Daoy (cell line): Measurements from ENCODE around the gene PCNT. TPM values are rescaled to one million over a fixed set of nuclear protein-coding genes. Genes with fewer than 3 reads are reported as not detected.
"Not testable (repeated sequence)": the region's sequence is repeated elsewhere in the genome, so short reads cannot be mapped to it uniquely, and the experiment has no call there.

Source experiments
- DNase-seq: peaks from one replicate; pipeline ENCODE4 v3.0.0-alpha.2; 2015; ENCODE audit warnings: low read depth
- total RNA-seq: library from RNA; depleted of rRNA; stranded (reverse); fragments of >200 nt; shearing (Covaris generic); gene quantifications from 2 replicates; pipeline ENCODE4 v1.2.3, GENCODE V29; 2014

The PCNT gene
- total RNA-seq, 1 experiment from 2014 or later = 20.4 TPM

DNA sequence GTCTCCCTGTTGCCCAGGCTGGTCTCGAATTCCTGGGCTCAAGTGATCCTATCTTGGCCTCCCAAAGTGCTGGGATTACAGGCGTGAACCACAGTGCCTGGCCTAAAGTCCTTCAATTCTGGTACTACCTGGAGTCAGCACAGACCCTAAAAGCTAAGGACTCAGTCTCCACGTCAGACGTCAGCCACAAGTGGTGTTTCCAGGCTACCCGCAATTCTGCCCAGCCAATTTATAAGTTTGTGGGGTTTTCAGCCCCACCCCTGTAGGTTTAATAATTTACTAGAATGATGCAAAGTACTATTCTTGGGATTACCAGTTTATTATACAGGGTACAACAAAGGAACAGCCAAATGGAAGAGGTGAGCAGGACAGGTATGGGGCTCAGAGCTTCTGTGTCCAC lies 124.2 kb downstream of the PCNT start:
- no peak for DNase-seq

DNA sequence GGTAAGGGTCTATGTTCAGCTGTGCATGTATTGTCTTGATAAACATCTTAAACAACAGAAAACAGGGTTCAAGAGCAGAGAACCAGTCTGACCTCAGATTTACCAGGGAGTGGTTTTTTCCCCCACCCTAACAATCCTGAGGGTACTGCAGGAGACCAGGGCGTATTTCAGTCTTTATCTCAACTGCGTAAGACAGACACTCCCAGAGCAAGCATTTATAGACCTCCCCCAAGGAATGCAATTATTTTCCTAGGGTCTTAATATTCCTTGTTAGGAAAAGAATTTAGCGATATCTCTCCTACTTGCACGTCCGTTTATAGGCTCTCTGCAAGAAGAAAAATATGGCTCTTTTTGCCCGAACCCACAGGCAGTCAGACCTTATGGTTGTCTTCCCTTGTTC lies 124.9 kb downstream of the PCNT start:
- not testable (repeated sequence) for DNase-seq

DNA sequence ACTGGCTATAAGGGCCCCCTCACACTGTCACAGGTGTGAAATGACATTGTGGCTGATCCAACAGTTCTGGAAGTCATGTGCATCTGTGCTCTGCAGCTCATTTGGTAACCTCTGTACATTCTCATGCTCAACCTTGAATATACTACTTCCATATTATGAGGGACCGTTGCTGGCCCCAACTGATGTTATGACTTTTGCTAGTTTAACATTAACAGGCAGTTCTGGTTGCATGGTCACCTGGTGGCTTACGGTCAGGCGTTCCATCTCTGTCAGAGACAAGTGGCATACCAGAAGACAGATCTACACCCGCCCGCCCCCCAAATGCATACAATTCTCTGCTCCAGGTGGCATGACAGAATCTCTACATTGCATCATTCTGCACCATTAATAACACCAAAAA lies 128.8 kb downstream of the PCNT start:
- DNase-seq = no peak

DNA sequence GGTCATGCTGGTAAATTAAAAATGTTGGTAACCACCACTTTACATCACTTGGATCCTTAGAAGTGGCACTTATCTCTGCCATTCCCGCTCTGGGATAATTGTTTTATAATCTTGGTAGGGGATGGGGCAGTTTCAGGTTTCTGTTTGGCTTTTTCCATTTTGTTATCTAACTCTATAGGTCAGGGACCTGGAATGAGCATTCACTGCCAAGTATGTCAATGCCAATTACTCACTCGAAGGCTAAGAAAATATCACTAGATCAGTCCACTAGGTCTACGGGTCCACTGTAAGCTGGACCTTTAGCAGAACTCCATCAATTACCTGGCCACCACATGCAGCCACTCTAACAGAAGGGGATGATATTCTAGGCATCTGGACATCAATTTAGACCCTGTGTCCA lies 130.2 kb downstream of the PCNT start:
- DNase-seq = no peak

DNA sequence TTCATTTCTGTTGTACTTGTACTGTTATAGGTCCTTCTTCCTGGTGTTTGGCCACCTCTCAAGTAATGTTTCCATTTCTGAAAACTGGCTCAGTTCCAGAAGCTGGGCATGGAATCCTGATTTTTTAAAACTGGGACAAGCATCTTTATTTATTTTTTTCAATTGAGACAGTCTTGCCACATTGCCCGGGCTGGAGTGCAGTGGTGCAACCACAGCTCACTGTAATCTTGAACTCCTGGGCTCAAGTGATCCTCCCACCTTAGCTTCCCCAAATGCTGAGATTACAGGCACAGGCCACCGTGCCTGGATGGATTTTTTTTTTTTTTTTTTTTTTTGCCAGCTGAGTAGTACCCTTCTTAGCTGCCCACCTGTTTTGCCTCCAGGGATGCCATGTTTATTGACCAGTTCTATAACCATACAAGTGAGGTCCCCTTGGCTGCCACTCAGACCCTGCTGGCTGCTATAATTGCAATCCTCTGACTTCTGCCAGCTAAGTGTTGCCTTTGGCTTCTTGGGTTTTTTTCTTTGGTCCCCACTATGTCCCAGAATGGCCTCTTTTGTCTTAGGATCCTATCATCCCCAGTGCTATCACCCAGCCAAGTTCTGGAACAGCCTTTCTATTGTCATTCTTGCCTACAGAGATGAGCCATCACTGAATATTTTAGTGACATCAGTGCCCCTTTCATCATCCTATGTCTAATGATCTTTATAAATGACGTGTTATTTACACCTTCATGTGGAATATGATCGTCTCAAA lies 130.9 kb downstream of the PCNT start:
- no peak for DNase-seq

DNA sequence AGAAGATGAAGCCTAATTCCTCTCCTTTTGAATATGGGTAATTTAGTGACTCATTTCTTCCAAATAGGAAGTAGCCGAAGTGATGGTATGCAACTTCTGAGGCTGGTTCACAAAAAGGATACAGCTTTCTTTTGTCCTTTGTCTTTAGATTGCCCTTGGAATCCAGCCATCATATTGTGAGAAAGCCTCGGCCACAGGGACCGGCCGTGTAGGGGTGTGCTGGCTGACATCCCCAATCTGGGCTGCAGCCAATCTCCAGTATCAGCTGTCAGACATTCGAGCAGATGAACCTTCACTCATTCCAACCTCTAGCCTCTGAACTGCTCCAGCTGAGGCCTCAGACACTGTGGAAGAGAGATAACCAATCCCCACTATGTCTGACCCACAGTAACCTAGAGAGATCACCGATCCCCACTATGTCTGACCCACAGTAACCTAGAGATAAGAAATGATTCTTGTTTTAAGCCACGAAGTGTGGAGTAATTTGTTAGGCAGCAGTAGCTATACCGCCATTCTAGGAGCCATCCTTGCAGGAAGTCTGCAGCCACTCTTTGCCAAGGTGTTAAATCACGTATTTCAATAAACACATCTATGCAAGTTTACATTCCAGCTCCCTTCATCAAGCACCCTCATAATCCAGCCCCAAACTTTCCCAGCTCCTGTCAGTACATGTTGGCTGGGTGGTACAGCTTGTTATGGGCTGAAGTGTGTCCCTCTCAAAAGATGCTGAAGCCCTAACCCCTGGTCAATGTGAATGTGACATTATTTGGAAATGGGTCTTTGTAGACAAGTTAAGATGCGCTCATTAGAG lies 131.8 kb downstream of the PCNT start:
- peak; percentile 51 for DNase-seq

DNA sequence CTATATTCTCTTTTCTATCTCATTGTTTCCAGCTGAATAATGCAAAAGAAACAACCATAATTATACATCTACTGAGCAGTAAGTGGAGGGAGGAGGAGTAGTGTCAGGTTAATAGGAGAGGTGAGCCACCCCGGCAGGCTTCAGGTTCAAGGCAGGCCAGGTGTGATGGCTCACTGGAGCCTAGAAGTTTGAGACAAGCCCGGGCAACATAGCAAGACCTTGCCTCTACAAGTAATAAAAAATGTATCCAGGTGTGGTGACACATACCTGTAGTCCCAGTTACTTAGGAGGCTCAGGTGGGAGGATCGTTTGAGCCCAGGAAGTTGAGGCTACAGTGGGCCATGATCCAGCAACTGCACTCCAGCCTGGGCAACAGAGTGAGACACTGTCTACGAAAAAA lies 132.8 kb downstream of the PCNT start:
- no peak for DNase-seq

DNA sequence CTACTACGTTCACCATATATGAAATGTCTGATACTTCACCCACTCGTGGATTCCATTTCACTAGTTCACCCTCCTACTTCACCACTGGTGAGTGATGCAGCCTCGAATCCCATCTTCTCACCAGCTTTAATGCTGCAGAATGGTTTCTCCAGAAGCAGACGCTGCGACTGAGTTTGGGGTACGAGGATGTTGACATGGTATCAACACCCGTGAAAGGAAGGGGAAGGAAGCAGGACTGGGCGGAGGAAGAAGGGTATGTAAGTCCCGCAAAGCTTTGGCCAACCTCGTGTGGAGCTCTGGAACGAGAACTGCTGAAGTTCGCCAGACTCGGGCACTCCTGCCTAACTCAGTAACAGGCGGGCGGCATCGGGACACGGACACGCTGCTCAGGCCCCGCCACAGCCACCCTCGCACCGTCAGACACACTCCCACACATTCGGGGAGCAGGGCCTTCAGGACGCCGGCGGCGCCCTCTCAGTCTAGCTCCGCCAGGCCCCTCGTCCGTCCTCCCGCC lies 133.9 kb downstream of the PCNT start:
- peak; percentile 56 for DNase-seq

DNA sequence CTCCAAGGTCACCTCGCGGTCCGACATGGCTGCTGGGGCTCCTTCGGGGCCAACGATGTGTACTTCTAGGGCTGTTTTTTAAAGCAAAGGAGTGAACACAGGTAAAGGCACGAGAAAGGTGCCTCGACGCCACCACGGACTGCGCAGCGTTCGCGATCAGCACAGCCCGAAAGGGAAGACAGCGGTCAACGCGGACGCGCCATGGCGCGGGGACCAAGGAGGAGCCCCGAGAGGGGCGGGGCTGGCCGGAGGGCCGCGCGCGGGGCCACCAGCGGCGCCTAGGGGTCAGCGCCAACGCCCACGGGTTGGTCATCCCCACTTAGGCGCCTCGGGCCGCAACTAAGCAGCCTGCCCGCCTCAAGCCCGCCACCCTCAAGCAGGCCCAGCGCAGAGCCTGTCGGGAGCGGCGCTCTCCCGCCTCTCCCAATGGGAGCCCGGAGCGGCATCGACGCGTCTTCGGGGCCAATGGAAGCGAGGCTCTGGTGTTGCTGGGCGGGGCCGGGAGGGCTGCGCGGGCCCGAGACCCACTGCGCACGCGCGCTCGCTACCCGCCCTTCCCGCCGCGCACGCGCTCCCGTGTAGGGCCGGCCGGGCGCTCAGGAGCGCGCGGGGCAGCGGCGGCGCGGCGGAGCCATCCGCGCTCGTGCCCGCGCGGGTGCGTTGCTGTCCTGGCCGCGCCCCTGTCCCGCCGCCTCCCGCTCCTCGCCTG lies 134.5 kb downstream of the PCNT start, which contains the start of gene DIP2A:
DIP2A (plus strand) TSS at position 577 of the 709 bp plus-strand sequence. CDS start 241 bp downstream, outside the sequence.
- DNase-seq = peak; percentile 99

DNA sequence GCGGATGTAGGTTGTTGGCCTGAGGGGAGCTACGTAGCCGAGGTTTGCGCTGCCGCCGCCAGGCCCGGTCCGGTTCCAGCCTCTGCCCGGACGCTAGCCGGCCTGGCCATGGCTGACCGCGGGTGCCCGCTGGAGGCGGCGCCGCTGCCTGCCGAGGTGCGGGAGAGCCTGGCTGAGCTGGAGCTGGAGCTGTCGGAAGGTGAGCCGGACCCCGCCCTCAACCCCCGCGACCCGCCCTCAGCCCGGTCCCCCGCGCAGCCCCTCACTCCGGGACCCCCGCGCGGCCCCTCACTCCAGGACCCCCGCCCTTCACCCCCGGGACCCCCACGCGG lies 135.0 kb downstream of the PCNT start:
- DNase-seq = no peak

DNA sequence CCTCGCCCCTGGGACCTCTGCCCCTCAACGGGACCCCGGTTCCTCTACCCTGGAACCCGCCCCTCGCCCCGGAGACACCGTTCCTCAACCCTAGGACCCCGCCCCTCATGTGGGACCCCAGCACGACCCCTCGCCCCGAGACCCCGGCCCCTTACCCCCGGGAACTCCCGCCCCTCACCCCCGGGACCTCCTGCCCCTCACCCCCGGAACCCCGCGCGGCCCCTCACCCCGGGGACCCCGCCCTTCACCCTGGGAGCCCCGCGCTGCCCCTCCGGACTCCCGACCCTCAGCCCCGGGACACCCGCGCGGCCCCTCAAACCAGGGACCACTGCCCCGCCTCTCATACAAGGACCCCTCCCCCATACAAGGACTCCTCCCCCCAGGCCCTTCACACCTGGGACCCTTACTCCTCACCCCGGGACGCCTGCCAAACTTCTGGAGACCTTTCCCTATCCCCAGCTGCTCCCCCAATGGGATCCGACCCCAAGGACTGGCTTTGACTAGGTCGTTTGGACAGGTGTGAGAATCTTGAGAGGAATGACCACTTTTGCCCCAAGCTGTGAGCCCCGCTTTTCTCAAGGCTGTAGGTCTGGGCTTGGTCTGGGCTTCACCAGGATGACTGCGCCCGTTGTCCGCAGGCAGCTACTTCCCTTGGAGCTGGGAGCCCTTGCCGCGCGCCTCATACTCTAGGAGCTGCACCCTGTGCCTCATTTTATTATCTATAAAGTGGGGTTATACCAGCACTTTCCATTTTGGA lies 135.6 kb downstream of the PCNT start:
- peak; percentile 52 for DNase-seq

DNA sequence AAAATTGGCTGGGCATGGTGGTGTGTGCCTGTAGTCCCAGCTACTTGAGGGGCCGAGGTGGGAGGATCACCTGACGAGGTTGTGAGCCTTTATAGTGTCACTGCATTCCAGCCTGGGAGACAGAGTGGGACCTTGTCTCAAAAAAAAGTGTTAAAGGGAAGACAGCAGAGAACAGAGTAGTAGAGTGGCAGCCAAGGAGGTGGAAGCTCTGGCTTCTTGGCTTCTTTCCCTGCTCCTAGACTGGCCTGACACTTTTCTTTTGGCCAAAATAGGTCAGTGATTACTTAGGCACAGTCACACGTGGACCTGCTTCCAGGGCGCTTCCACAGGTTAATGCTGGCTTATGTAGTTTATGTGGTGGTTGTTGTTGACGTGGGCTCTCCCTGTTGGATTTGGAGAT lies 138.0 kb downstream of the PCNT start:
- DNase-seq = no peak

DNA sequence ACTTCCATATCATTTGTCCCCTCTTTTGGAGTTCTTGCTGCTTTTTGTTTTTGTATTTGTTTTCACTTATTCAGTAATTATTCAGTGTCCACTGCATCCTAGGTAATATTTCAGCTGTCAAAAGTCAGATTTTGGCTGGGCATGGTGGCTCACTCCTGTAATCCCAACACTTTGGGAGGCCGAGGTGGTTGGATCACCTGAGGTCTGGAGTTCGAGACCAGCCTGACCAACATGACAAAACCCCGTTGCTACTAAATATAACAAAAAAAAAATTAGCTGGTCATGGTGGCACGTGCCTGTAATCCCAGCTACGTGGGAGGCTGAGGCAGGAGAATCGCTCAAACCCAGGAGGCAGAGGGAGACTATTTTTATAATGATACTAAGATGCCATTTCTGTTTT lies 141.2 kb downstream of the PCNT start:
- DNase-seq = not testable (repeated sequence)

DNA sequence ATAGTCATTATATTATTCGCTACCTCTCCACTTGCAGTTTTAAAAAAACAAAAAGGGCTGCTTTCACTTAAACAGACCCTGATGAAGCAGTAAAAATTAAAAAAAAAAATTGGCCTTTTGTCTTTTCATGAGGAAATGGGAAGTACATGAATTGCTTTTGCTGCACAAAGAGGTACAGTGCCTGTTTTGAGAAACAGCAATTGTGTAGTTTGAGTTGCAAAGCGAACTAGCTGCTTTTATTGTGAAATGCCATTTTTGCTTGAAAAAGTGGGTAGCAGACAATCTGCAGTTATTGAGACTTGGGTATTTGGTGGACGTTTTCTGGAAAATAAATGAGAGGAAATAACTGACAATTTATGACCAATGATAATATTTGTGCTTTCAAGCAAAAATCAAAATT lies 141.7 kb downstream of the PCNT start:
- DNase-seq = no peak

DNA sequence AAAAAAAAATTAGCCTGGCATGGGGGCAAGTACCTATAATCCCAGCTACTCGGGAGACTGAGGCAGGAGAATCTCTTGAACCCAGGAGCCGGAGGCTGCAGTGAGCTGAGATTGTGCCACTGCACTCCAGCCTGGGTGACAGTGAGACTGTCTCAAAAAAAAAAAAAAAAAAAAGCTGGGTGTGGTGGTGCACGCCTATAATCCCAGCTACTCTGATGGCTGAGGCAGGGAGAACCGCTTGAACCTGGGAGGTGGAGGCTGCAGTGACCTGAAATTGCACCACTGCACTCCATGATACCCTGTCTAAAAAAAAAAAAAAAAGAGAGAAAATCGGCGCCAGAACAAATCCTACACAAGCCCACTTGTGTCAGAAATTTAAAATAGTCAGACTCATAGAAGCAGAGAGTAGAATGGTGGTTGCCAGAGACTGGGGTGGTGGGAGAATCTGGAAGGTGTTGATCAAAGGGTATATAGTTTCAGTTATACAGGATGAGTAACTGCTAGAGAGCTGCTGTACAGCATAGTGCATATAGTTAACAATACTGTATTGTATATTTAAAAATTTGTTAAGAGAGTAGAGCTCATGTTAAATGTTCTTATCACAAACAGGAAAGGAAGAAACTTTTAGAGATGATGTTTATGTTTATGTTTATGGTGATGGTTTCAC lies 144.3 kb downstream of the PCNT start:
- DNase-seq = no peak

DNA sequence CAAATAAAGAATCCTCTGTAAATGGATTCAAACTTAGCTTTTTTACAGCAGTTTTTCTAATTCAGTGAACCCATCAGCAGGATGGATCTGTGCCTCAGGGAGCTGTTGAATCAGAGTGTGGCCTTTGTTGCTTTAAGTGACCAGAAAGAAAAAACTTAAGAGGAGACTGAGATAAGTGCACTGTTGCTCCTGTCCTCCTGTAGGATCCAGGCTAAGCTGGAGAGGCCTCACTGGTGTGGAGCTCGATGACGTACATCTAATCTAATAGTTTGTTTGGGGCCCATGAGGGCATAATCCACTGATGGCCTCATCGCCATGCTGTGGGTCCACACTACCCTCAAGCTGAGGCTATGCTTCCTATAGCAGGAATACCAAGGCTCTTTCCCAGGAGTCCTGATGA lies 145.3 kb downstream of the PCNT start:
- DNase-seq = no peak

DNA sequence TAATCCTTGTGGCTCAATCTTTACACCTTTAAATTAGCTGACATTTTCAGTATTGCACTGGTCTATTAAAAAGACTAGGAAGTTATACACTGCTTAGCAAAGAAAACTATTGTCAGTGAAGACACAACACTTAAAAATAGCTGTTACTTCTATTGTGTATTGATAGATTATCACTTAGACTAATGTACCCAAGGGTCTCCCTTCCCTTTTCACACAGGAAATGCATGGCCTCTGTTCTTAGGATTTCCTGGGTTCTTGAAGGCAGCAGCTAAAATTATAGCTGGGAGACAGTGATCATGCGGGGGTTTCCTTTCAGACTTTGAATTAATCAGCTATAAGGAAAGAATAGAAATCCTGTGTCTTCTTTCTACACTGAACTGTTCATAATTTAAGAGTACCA lies 147.6 kb downstream of the PCNT start:
- DNase-seq = no peak

DNA sequence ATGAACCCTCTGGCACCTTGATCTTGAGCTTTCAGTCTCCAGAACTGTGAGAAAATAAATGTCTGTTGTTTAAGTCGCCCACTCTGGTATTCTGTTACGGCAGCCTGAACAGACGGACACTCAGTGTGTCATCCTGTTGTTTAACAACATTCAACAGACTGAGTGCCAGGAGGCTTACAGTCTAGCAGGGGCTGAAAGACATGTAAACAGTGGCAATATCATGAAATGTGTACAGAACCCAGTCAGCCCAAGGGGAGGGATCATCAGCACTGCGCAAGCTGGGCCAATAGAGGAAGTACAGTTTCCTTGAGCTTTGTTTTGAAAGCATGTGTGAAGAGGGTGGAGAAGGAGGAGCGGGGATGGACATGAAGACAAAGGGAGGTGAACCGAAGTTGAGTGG lies 148.3 kb downstream of the PCNT start:
- no peak for DNase-seq

DNA sequence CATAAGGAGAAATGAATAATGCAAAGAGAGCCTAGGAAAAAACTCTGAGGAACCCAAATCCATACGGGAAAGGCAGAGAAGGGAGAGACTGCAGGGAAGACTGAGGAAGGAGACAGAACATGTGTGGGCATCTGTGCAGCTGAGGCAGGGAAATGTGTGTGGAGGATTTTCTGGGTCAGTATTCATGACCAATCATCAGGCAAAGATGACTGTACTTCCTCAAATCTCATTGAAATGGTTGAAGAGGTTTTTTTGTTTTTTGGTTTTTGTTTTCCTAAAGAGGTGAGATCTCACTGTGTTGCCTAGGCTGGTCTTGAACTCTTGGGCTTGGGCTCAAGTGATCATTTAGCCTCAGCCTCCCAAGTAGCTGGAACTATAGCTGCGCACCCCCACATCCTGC lies 150.4 kb downstream of the PCNT start:
- no peak for DNase-seq

DNA sequence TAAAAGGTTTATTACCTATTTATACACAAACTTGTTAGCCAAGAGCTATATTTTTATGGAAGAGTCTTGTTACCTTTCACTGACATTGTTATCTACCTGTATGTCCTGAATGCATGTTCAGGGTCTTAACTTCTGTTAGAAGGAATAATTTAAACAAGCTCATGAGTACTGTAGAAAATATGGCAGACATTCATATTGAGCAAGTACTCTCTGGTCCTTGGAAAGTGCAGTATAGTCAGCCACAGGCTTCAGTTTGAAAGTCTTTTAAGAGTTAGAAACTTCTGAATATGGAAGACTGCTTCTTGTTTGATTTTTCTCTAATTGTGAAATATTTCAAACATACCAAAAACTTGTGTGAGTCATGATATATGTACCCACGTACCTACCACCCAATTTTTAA lies 151.3 kb downstream of the PCNT start:
- DNase-seq = no peak

DNA sequence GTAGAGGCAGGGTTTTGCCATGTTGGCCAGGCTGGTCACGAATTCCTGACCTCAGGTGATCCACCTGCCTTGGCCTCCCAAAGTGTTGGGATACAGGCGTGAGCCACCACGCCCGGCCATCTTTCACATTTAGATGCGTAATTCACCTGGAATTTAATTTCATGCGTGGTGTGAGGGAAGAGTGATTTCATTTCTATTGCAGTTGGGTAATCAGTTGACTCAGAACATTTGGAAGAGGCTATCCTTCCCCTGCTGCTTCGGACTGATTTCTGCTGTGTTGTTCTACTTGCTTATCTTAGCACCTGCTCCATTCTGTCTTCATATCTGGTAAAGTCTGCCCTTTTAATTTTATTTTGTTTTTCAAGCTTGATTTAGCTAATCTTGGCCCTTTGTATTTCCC lies 153.8 kb downstream of the PCNT start:
- DNase-seq = no peak
